ENCODE measurements around the gene MAP2K6. TPM values are rescaled to one million over a fixed set of nuclear protein-coding genes. Genes with fewer than 3 reads are reported as not detected.
A peak's percentile ranks its signal among the peaks of the same experiment; 100 is the strongest.

MAP2K6 gene
- total RNA-seq, 4 donors from 2014 or later: 12.1 to 20.5 (median 17.2) TPM

- H3K27me3 ChIP-seq: no peaks in the 10 kb centered on the region
- no peak overlapping the region for H3K4me3 ChIP-seq
- H3K9me3 ChIP-seq: no peaks in the 10 kb centered on the region
- no peak overlapping the region for H3K27ac ChIP-seq
- no peak for TF ChIP-seq POLR2A (IDR thresholded peaks at IDR 0.05)
- TF ChIP-seq, protein P1, sequence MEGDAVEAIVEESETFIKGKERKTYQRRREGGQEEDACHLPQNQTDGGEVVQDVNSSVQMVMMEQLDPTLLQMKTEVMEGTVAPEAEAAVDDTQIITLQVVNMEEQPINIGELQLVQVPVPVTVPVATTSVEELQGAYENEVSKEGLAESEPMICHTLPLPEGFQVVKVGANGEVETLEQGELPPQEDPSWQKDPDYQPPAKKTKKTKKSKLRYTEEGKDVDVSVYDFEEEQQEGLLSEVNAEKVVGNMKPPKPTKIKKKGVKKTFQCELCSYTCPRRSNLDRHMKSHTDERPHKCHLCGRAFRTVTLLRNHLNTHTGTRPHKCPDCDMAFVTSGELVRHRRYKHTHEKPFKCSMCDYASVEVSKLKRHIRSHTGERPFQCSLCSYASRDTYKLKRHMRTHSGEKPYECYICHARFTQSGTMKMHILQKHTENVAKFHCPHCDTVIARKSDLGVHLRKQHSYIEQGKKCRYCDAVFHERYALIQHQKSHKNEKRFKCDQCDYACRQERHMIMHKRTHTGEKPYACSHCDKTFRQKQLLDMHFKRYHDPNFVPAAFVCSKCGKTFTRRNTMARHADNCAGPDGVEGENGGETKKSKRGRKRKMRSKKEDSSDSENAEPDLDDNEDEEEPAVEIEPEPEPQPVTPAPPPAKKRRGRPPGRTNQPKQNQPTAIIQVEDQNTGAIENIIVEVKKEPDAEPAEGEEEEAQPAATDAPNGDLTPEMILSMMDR (IDR thresholded peaks at IDR 0.05): no peak
- no peaks in the 10 kb centered on the region for H3K4me1 ChIP-seq
- peaks cover 0 to 32% (median 0%) of the 10 kb centered on the region in 3 donors for H3K36me3 ChIP-seq
- no peak for DNase-seq
Measured at GRCh38 chr17:69516911-69517310, 102.4 kb downstream of the MAP2K6 start.

DNA sequence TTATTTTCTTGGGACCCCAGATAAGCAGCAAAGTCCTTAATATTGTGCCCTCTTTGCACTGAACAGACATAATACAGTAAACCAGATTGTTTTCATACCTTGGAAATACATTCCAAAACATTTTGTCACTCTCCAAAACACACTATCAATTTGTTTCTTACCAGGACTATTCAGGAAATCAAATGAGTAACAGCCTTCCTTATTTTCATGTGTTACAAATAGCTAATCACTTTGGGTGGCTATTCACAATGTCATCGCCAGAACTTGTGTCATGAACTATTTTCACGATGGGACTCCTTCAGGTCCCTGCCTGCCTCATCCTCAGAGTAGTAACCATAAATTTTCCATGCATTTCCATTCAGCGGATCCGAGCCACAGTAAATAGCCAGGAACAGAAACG lies 104.5 kb downstream of the MAP2K6 start:
- no peak for DNase-seq
- no peak overlapping the region for H3K27ac ChIP-seq
- no peaks in the 10 kb centered on the region for H3K9me3 ChIP-seq
- H3K36me3 ChIP-seq: peaks cover 0 to 37% (median 0%) of the 10 kb centered on the region in 3 donors
- TF ChIP-seq, protein P1 (IDR thresholded peaks at IDR 0.05): no peak
- no peak for TF ChIP-seq POLR2A (IDR thresholded peaks at IDR 0.05)
- no peaks in the 10 kb centered on the region for H3K27me3 ChIP-seq
- H3K4me1 ChIP-seq: no peaks in the 10 kb centered on the region
- H3K4me3 ChIP-seq: no peak overlapping the region

DNA sequence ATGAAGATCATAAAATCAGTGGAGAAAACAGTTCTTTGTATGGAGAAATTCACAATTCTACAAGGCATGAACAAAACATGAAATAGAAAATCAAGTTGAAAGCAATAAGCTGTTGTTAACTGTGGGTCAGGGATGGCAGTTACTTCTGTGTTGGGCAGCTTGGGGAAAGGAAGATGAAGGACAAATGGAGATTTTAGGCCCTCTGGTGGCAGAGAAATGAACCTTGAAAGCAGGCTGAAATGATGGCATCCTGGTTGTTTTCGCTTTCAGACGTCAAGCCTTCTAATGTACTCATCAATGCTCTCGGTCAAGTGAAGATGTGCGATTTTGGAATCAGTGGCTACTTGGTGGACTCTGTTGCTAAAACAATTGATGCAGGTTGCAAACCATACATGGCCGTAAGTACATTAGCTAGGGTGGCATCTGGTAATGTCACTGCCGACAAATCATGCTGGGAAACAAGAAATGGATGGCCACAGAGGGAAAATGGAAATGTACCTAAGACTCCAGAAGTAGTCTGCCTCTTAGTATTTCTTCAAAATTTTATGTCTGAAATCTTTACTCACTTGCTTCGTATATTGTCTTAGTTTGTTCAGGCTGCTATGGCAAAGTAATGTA lies 108.9 kb downstream of the MAP2K6 start:
- TF ChIP-seq POLR2A (IDR thresholded peaks at IDR 0.05): no peak
- TF ChIP-seq, protein P1 (IDR thresholded peaks at IDR 0.05): peak in 4 of 6 experiments; percentile 55 to 86 (median 82)

GRCh38 chr17:69524854-69525253 lies 110.4 kb downstream of the MAP2K6 start:
- Histone ChIP-seq H3K9me3 (no peaks in the 10 kb centered on the region), H3K27me3 (no peaks in the 10 kb centered on the region), H3K36me3 (peaks cover 0 to 31% (median 0%) of the 10 kb centered on the region in 3 donors)

More for the DNA sequence above, 108.9 kb downstream of the MAP2K6 start:
- Histone ChIP-seq H3K27ac (no peak overlapping the region), H3K9me3 (no peaks in the 10 kb centered on the region), H3K4me3 (no peak overlapping the region), H3K36me3 (peaks cover 0 to 41% (median 0%) of the 10 kb centered on the region in 3 donors), H3K4me1 (no peaks in the 10 kb centered on the region), H3K27me3 (no peaks in the 10 kb centered on the region)
- peak in 1 of 3 donors; percentile 56 for DNase-seq

GRCh38 chr17:69525920-69526841 lies 111.7 kb downstream of the MAP2K6 start:
- no peaks in the 10 kb centered on the region for H3K4me1 ChIP-seq
- no peaks in the 10 kb centered on the region for H3K27me3 ChIP-seq
- H3K9me3 ChIP-seq: no peaks in the 10 kb centered on the region
- H3K4me3 ChIP-seq: no peak overlapping the region
- H3K36me3 ChIP-seq: peaks cover 0 to 21% (median 0%) of the 10 kb centered on the region in 3 donors
- no peak overlapping the region for H3K27ac ChIP-seq
- peak in 1 of 3 donors; percentile 81 for DNase-seq
- TF ChIP-seq, protein P1 (IDR thresholded peaks at IDR 0.05): peak; percentile 54 to 94 (median 84)
- no peak for TF ChIP-seq POLR2A (IDR thresholded peaks at IDR 0.05)

More at GRCh38 chr17:69524854-69525253, 110.4 kb downstream of the MAP2K6 start:
- Histone ChIP-seq H3K4me3 (no peak overlapping the region), H3K4me1 (no peaks in the 10 kb centered on the region), H3K27ac (no peak overlapping the region)
- TF ChIP-seq, protein P1 (IDR thresholded peaks at IDR 0.05): peak in 1 of 6 experiments; percentile 16
- no peak for TF ChIP-seq POLR2A (IDR thresholded peaks at IDR 0.05)
- no peak for DNase-seq

Measured in Peyer's patch (tissue), 4 donors.